Sigmoid colon (tissue), 7 donors: ENCODE results near the gene PAN2. TPM values are rescaled to one million over a fixed set of nuclear protein-coding genes. Genes with fewer than 3 reads are reported as not detected.
"Not testable (repeated sequence)": the region's sequence is repeated elsewhere in the genome, so short reads cannot be mapped to it uniquely, and the experiment has no call there.

Experiments
- DNase-seq: peaks from one replicate; pipeline ENCODE4 v3.0.0-alpha.2; 2019
- H3K27ac ChIP-seq, 4 donors: fragments of 200-600 bp; sonication (generic); one replicate each; pipeline ENCODE4 v1.5.1; 2016 to 2019; ENCODE audit warnings: mild to moderate bottlenecking in 1 of 4
- H3K27me3 ChIP-seq, 3 donors: fragments of 200-600 bp; sonication (generic); one replicate each; pipeline ENCODE4 v1.5.1; 2019; ENCODE audit warnings: mild to moderate bottlenecking in 1 of 3
- H3K36me3 ChIP-seq, 4 donors: fragments of 200-600 bp; sonication (generic); one replicate each; pipeline ENCODE4 v1.5.1; 2016 to 2019
- H3K4me1 ChIP-seq, 4 donors: fragments of 200-600 bp; sonication (generic); one replicate each; pipeline ENCODE4 v1.5.1; 2017 to 2019
- H3K4me3 ChIP-seq, 4 donors: fragments of 200-600 bp; sonication (generic); one replicate each; pipeline ENCODE4 v1.5.1; 2017 to 2019; ENCODE audit warnings: mild to moderate bottlenecking in 2 of 4, moderate library complexity in 1 of 4
- H3K9me3 ChIP-seq, 4 donors: fragments of 200-600 bp in 3 of 4; sonication (generic) in 3 of 4; one replicate each; pipeline versions ENCODE4 v1.5.1 to v1.6.1; 2013 to 2019
- CTCF ChIP-seq, 4 experiments: fragments of 450-650 bp in 3 of 4; fragments of 200-600 bp in 1 of 4; IDR thresholded peaks; one replicate each; pipeline ENCODE4 v1.5.1; 2016 to 2019; ENCODE audit warnings: antibody characterized with exemption in 4 of 4, mild to moderate bottlenecking in 3 of 4, moderate library complexity in 2 of 4
- EP300 ChIP-seq, 4 donors: sonication (generic); formaldehyde crosslinking; IDR thresholded peaks; one replicate each; pipeline ENCODE4 v1.6.1; 2017; ENCODE audit warnings: antibody characterized with exemption in 4 of 4
- POLR2A ChIP-seq, 2 donors: fragments of 450-650 bp; IDR thresholded peaks; one replicate each; pipeline ENCODE4 v1.6.1; 2016; ENCODE audit warnings: antibody characterized with exemption in 2 of 2, mild to moderate bottlenecking in 2 of 2, moderate library complexity in 2 of 2
- POLR2AphosphoS5 ChIP-seq, 4 donors: sonication (generic); formaldehyde crosslinking; IDR thresholded peaks; one replicate each; pipeline ENCODE4 v1.6.1; 2017; ENCODE audit warnings: antibody characterized with exemption in 4 of 4
- WGBS, 2 donors: extraction: QIAGEN DNeasy Blood & Tissue Kit; methylation state at CpG; one replicate each; pipeline ENCODE4 v1.1.7; 2013; 5-methylcytosine and 5-hydroxymethylcytosine counted together
- intact Hi-C: fragments of 100-400 bp; cut with DNase I; formaldehyde crosslinking; loops from one replicate; pipeline ENCODE4 v1.15.1; 2023
- polyA plus RNA-seq, 3 donors: library from polyadenylated mRNA; stranded (reverse); fragments of 200-250 nt; gene quantifications; one replicate each; pipeline ENCODE4 v1.2.3, GENCODE V29; 2013
- total RNA-seq, 4 donors: library from RNA; depleted of rRNA; stranded (reverse); fragments of >200 nt; gene quantifications; one replicate each; pipeline ENCODE4 v1.1.0, GENCODE V29; 2016
- donor health status: healthy with polysubstance abuse.
- donor health status: Bipolar disorder and iron deficiency.
- donor health status: healthy.

The PAN2 gene
- total and polyA plus RNA-seq, 7 donors, result 5.4 to 67.0 (median 30.0) TPM

- Histone ChIP-seq H3K36me3 (peaks cover 46 to 99% (median 79%) of the 10 kb centered on the region in 4 donors), H3K27me3 (no peaks in the 10 kb centered on the region), H3K9me3 (no peaks in the 10 kb centered on the region), H3K4me1 (no peaks in the 10 kb centered on the region), H3K4me3 (no peak overlapping the region), H3K27ac (no peak overlapping the region)
- TF ChIP-seq EP300 (IDR thresholded peaks at IDR 0.05), result no peak
- no peak for TF ChIP-seq POLR2AphosphoS5 (IDR thresholded peaks at IDR 0.05)
- TF ChIP-seq CTCF (IDR thresholded peaks at IDR 0.05), result no peak
- TF ChIP-seq POLR2A (IDR thresholded peaks at IDR 0.05), result no peak
- 94 to 99% methylated on average over 2 of the region's 2 CpGs for WGBS, 2 donors
- no peak for DNase-seq
- intact Hi-C loops, result no loop called here
Measured at GRCh38 chr12:56351325-56351724, 17.5 kb upstream of the PAN2 start.

- Histone ChIP-seq H3K9me3 (no peaks in the 10 kb centered on the region), H3K4me1 (no peaks in the 10 kb centered on the region), H3K27ac (no peak overlapping the region), H3K4me3 (no peak overlapping the region), H3K36me3 (peaks cover 46 to 99% (median 81%) of the 10 kb centered on the region in 4 donors), H3K27me3 (no peaks in the 10 kb centered on the region)
- no peak for DNase-seq
- TF ChIP-seq POLR2AphosphoS5 (IDR thresholded peaks at IDR 0.05), result no peak
- TF ChIP-seq CTCF (IDR thresholded peaks at IDR 0.05), result no peak
- no peak for TF ChIP-seq POLR2A (IDR thresholded peaks at IDR 0.05)
- TF ChIP-seq EP300 (IDR thresholded peaks at IDR 0.05), result no peak
- 92 to 95% methylated on average over 2 of the region's 2 CpGs for WGBS, 2 donors
- intact Hi-C loops, result no loop called here
Measured at GRCh38 chr12:56350662-56351061, 16.9 kb upstream of the PAN2 start.

DNA sequence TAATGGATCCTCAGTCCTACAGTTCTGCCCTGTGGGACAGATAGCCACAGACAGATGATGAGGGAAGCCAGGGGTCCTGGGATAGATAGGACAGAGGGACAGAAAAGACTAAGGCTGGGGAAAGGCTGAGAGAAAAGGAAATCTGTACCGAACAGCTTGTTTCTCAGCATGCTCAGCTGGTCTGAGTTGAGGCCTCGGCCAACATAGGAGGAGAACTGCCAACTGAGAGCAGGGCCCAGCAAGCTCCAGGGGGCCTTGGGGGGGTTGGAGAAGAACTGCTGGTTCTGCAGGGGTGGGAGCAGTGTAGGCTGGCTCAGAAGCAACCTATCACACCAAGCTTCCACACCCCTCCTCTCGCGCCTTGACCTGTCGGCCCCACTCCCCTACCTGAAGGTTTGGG lies 15.0 kb upstream of the PAN2 start:
- intact Hi-C loops, result no loop called here
- Histone ChIP-seq H3K4me1 (no peaks in the 10 kb centered on the region), H3K27ac (no peak overlapping the region), H3K4me3 (no peak overlapping the region), H3K36me3 (peaks cover 32 to 99% (median 72%) of the 10 kb centered on the region in 4 donors), H3K9me3 (no peaks in the 10 kb centered on the region), H3K27me3 (no peaks in the 10 kb centered on the region)
- WGBS, 2 donors, result 95 to 98% methylated on average over 5 of the region's 5 CpGs
- DNase-seq, result no peak
- TF ChIP-seq POLR2A (IDR thresholded peaks at IDR 0.05) (no peak), EP300 (IDR thresholded peaks at IDR 0.05) (no peak), POLR2AphosphoS5 (IDR thresholded peaks at IDR 0.05) (no peak), CTCF (IDR thresholded peaks at IDR 0.05) (no peak)

DNA sequence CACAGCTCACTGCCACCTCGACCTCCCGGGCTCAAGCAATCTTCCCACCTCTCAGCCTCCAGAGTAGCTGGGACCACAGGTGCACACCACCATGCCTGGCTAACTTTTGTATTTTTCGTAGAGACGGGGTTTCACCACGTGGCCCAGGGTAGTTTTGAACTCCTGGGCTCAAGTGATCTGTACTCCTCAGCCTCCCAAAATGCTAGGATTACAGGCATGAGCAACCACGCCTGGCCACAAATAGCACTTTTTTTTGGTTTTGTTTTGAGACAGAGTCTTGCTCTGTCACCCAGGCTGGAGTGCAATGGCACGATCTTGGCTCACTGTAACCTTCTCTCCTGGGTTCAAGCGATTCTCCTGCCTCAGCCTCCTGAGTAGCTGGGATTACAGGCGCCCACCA lies 13.5 kb upstream of the PAN2 start:
- H3K9me3 ChIP-seq, H3K27me3 ChIP-seq, H3K4me1 ChIP-seq, H3K27ac ChIP-seq, intact Hi-C loops, H3K4me3 ChIP-seq: not testable (repeated sequence)
- DNase-seq, result peak; percentile 26
- WGBS, 2 donors, result 89 to 93% methylated on average over 9 of the region's 9 CpGs
- H3K36me3 ChIP-seq, result peaks cover 42 to 99% (median 76%) of the 10 kb centered on the region in 4 donors

GRCh38 chr12:56346675-56347074 lies 12.9 kb upstream of the PAN2 start:
- H3K4me1 ChIP-seq, result no peaks in the 10 kb centered on the region
- intact Hi-C loops, result no loop called here
- H3K27ac ChIP-seq, result no peak overlapping the region
- H3K4me3 ChIP-seq, result no peak overlapping the region
- TF ChIP-seq EP300 (IDR thresholded peaks at IDR 0.05), result no peak
- TF ChIP-seq POLR2A (IDR thresholded peaks at IDR 0.05), result no peak
- no peak for TF ChIP-seq POLR2AphosphoS5 (IDR thresholded peaks at IDR 0.05)
- TF ChIP-seq CTCF (IDR thresholded peaks at IDR 0.05), result no peak
- H3K27me3 ChIP-seq, result no peaks in the 10 kb centered on the region
- DNase-seq, result no peak
- 81 to 88% methylated on average over 7 of the region's 7 CpGs for WGBS, 2 donors
- no peaks in the 10 kb centered on the region for H3K9me3 ChIP-seq
- peaks cover 42 to 95% (median 74%) of the 10 kb centered on the region in 4 donors for H3K36me3 ChIP-seq

- H3K27me3 ChIP-seq, DNase-seq, H3K9me3 ChIP-seq, H3K4me1 ChIP-seq, intact Hi-C loops, H3K27ac ChIP-seq, H3K4me3 ChIP-seq: not testable (repeated sequence)
- 96 to 98% methylated on average over 2 of the region's 2 CpGs for WGBS, 2 donors
- H3K36me3 ChIP-seq, result peaks cover 16 to 52% (median 35%) of the 10 kb centered on the region in 4 donors
Measured at GRCh38 chr12:56342290-56342689, 8.5 kb upstream of the PAN2 start.
